Medulla oblongata (tissue), 1 donor: ENCODE measurements around the gene CNIH3.

Experiments
- DNase-seq: peaks from one replicate; pipeline ENCODE4 v3.0.0-alpha.2; 2015; ENCODE audit errors: extremely low spot score

Gene CNIH3

DNA sequence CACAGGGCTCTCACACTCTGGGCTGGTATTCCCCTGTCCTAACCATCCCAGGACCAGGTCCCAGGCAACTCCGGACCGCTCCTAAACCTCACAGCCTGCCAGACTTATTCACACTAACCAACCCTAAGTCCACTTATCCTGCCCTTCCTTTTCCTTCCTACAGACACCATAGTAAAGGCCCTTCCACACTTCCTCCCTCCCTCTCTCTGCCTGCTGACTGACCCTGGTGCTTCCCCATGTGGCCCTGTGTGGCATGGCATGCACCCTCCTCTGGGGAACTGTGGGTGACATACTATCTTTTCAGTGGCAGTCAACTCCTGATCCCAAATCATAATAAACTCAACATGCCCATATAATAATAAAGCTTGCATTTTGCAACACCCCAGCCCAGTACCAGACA, 158.3 kb downstream of the CNIH3 start:
- no peak for DNase-seq

DNA sequence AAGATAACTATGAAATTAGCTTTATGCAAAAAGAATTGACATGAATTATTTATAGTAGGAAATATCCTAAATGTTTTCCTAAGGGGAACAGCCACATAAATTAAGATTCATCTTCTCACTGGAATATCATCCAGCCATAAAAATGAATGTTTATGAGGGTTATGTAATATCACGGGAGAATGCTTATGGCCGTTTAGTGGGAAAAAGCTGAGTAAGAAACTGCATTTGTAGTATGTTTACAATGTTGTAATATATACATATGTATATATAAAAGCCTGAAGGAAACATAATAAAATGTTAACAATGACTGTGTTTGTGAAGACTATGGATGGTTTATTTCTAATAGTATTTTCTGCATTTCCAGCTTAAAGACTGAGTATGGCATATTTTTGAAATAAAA, 161.1 kb downstream of the CNIH3 start:
- no peak for DNase-seq

DNA sequence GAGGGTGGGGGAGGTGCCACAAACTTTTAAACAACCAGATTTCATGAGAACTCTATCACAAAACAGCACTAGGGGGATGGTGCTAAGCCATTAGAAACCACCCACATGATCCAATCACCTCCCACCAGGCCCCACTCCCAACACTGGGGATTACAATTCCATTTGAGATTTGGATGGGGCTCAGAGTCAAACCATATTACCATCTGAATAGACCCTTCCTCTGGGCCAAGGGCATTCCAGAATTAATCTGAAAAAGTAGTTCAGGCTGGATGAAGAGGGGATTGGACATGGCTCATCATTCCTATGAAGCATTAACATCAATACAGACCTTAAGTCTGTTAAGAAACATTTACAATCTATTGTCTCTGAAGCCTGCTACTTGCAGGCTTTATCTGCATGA, 163.4 kb downstream of the CNIH3 start:
- DNase-seq, result no peak

DNA sequence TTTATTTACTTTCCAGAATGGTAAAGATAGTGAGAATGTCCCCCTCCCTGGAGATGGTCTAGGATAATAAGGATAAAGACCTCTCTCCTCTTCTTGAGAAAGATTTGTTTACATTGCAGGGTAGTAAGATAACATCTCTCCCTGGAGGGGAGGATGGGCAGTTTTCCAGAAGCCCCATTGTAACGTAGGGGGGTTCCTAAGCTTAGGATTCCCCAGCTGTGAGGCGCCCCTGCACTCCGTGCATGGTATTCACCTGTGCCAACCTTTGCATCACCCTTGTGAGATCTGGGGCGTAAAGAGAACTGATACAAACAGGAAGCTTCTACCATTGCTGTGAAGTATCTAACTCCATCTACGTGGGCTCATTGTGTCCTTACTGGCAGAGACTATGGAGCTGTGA, 164.6 kb downstream of the CNIH3 start:
- no peak for DNase-seq

DNA sequence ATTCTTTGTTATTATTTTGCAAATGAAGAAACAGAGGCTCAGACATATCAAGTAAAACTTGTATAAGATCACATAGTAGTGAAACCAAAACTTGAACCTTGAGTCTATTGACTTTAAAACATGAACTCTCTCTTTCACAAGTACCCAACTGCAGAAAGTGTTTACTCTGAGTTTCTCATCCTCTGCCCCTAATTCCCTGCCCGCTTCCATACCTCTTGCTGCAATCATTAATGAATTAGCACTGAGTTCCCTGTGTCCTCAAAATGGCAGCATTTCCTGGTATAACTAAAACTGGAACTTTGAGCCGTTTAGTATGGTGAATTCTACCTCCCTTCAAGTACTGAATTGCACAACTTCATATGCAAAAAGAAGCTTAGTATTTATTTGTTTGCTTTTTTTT, 165.7 kb downstream of the CNIH3 start:
- DNase-seq, result no peak

DNA sequence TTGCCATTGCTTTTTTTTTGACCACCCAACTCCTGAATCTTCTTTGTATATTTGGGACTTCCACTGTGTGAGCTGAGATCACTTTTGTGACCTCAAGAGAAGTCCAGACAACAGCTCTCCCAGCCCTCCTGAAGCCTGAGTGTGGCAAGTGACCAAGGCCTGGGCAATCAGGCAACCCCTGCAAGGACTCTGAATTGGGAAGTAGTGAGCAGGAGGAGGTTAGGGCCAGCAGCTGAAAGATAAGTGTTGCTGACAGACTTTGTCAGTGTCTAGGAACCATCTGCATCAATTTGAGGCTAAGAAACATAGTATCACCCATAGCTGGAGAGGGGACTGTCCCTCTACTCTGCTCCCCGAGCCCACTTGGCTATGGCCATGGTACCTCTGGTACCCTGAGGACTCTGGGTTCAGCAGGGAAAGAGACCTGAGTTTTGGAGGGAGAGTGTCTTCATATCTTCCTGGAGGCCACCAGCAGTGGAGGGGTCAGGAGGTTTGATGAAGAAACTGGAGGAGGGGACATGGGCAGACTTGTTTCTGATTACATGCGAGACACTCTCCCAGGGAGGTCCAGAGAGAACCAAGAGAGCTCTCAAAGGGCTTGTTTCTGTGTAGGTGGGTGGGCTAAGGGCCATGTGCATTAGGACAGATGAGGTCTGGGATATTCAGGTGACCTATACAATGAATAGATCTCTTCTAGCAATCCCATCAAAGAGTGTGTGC, 166.3 kb downstream of the CNIH3 start:
- DNase-seq, result no peak

DNA sequence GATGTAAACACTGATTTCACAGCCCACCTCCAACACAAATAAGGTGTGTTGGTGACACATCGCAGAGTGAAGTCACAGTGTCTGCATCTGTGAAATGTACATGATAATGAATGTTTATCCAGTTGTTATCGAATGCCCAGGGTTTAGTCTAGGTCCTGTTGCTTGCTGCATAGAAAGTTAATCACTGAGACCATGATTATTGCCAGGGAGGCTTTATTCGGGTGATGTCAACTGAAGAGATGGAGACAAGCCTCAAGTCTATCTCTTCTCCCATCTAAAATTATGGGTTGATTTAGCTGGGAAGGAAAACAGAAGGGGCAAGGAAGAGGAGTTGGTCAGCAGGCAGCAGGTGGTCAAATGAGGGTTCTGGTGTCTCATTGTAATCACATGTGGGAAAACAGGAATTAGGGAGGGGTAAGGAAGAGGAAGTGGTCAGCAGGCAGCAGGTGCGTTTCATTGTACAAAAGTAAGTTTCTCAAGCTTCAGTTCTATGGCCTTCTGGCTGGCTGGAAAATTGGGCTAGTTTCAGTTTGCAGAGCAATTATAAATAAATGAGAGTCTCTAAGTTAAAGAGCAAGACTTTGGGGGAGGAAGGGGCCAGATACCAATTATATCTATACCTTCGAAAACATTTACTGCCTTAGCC, 167.0 kb downstream of the CNIH3 start:
- no peak for DNase-seq

DNA sequence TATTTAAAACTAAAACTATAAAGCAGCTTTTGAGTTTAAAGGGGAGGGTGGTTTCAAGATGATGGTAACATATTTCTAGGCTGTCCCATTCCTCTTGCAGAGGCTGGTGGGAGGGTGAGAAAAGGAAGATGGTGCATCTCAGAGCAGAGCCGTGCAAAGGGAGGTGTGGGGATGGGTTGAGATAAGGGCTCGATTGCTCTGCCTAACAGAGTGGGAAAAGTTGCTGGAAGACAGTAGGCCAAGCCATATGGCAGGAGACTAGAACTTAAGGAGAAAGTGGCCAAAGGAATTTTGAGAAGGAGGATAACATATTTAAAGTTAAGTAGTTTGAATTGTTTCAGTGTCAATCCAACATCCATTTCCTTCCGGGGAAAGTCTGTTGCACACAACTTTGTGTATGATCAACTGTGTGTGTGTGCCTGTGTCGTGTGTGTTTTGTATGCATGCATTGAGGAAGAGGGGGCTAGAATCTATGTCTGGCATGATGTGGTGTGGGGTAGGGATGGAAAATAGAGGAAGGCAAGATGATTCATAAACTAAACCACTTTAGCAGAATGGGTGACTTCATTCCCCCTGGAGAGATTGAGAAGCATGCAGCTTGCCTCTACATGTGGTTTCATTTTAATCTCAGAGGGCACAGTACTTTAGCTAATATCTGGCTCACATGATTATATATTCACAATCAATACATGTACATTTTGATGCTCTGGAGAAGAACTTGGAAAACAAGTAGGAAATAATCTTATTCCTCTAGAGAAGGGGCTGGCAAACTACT, 168.3 kb downstream of the CNIH3 start:
- DNase-seq, result no peak

DNA sequence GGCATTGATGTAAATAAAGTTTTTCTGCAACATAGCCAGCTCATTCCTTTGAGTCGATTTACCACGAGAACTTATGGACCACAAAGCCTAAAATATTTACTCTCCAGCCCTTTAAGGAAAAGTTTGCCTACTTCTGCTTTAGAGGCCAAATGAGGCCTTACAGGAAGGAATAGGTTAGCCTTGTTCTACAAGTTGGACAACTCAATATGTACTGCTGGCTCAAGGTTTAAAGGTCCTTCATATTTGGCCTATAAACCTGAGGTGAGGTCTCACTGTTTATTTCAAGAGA, 168.9 kb downstream of the CNIH3 start:
- no peak for DNase-seq

DNA sequence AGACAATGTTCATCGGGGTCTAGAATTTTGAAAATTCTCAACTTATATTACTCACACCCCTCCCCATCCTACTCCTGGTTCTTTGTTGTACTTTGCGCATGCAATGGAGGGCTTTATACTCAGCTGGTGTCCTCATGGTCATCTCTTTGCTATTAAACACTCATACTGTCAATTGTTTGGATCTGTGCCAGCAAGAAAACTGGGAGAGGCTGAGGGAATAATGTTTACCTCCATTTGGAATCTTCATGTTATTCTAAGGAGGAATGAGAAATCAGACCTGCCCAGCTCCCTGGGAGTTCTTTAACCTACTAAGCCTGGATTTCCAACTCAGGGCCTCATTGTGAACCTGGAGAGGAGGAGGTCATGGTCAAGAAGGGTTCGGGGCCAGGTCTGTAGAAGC, 169.5 kb downstream of the CNIH3 start:
- no peak for DNase-seq

DNA sequence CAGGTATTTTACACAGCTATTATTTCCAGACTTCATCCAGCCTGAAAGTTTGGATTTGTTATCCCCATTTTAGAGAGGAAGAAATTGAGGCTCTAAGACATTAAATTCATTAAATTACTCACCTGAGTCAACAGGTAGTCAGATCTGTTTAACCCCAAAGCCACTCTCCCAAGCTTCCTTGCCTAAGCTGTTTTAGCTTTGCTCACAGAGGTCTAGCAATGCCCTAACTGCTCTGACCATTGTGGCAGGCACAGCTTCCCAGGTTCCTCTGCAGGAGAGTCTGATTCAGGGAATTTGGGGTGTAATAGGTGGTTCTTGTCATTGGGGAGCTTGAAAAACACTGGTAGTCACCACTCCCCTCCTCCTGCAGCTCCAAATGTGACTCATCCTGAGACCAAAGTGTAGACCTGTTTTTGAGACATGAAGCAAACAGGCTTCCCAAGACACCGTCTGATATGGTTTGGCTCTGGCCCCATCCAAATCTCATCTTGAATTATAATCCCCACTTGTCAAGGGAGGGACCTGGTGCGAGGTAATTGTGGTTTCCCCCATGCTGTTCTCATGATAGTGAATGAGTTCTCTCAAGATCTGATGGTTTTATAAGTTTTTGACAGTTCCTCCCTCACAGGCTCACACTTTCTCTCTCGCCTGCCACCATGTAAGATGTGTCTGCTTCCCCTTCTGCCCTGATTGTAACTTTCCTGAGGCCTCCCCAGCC, 170.6 kb downstream of the CNIH3 start:
- no peak for DNase-seq

DNA sequence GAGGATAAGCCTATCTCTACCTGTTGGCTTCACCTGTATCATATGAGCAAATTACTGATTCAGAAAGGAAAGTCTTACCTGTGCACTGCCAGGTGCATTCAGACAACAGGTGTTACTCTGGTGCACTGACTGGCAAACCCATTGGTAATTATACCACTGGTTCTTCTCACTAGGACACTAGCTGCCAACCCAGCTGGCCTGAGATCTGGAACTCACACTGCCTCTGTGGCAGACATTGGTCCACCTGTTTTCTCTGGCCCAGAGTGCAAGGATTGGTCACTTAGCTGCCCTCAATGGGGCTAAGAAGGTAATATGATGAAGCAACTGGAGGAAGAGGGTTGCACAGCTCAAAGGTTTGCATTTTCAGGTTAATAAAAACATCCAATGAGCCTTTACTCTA, 173.2 kb downstream of the CNIH3 start:
- no peak for DNase-seq
